Kasumi-1 (cell line): ENCODE measurements around the gene ARID1B.

Experiments
- DNase-seq, 2 experiments: peaks; one replicate each; lab custom pipeline; 2025; lab: John Stamatoyannopoulos, UW

Gene ARID1B

DNA sequence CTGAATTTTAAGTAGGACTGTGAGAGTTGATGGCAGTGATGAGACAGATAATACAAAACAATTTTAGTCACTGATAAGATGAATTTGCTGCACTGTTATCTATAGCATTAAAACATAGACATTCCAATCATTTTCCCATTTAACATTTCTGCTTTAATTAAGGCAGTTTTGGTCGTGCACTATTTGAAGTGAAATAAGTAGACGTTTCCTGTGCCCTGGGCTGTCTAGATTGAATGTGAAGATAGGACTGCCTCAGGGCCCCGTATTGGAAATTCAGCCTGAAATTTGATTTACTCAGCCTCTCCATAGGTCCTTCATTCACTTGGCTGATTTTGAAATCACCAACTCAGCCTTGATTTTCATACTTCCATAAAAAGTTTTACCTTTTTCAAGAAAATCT, 48.3 kb downstream of the ARID1B start:
- no peak for DNase-seq

DNA sequence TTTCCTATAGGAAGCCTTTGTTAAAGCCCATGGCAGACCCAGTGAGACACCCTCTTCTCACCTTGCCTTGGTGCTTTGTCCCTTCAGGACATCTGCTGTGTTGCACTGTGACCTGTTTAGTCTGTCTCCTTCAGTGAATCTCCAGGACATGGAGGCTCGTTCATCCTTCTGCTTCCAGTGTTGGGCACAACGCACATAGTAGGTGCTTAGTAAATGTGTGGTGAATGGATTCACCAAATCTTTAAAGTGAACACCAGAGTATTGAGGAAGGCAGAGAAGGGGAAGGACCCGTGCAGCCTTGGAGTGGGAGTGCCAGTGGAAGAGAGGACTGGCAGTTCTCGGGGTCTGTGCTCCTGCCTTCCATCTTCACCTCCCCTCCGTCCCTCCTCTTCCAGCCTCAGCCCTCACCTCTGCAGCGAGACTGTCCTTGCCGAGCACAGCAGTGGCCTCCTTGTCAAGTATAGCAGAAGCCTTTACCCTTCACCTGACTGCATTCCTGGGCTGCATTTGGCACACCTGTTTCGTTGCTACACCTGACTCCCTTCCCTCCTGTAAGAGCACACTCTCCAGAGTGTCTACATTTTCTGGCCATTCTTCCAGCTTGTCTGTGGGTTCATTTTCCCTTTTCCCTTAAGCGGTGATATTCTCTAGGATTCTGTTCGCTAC, 49.2 kb downstream of the ARID1B start:
- DNase-seq = no peak

DNA sequence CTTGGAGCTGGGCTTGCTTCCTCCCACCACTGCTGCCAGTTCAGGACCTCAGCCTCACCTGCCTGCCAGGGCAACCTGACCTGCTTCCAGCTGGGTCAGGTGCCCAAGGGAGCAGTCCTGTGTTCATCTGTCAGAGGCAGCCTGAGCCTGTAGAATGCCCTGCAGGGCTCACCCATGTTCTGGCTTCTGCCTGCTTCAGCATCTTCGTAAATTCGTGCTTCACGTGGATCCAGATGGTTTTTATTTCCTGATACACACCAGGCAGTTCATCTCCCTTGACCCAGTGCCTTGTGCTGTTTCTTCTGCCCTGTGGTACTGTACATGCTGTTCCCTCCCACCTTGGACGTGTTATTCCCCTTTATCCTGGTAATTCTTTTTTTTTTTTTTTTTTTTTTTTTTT, 50.2 kb downstream of the ARID1B start:
- no peak for DNase-seq

DNA sequence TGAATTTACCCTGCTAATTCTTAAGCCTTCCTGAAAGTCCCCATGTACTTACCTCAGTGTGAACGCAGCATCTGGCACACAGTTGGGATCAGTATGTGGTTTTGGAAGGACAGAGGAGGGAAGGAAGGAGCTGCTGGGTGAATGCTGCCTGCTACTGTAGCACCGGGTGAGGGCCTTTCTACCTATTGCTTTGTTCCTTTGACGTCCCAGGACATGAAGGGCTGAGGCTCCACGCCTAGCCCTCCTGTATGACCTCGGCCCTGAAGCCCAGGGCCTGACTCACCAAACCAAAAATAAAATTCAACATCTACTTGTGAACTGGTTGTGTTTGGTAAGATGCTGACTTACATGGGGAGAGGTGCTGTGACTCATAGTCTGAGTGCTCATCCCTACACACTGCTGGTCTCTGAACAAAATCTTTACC, 51.1 kb downstream of the ARID1B start:
- no peak for DNase-seq

DNA sequence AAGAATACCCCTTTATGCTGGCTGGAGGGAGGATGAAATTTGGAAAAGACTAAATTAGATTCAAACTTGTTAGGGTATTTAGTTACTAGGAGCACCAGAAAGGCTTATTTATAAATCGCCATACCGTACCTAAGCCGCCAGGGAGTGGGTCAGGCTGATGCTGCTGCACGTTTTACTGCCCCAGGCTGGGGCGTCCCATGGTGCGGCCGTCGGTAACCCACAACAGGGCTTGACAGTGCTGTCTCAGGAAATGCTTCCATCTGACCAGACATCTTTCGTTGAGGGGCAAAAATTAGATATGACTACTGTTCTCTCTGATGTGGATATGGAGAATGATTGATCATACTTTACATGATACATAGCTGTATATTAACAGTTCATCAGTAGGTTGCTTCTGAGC, 52.9 kb downstream of the ARID1B start:
- no peak for DNase-seq

DNA sequence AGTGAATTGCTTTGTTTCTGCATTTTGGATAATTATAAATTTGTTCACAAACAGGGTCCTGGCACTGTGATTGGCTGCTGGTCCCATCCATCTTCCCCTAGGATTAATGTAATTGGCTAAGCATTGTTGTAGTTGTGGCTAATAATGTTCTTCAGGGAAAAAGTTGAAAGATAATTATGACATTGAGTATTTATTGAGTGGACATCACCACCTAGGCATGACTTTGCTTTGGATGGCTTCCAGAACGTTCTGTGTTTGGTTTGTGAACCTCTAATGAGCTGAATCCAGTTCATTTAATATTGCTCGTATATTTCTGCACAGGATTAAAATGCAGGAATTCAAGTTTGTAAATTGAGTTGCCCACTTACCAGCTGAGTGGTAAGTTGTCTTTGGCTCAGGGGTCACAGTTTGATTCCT, 55.1 kb downstream of the ARID1B start:
- no peak for DNase-seq

DNA sequence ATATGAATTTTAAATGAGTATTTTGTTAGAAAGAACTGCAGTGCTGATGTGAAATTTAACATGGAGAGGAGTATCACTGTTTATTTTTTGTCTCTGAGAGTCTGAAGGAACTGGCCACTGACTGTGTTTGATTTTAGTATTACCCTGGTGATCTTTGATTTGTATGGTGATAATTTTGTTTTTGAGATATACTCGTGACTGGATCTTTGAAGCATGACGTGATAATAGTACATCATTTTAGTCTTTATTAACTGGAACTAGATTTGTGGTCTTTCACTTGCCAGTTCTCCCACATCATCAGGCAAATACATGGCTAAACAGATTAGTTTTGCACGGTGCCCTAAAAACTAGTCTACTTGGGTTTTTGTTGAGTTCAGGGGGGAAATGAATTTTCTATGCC, 55.5 kb downstream of the ARID1B start:
- no peak for DNase-seq

DNA sequence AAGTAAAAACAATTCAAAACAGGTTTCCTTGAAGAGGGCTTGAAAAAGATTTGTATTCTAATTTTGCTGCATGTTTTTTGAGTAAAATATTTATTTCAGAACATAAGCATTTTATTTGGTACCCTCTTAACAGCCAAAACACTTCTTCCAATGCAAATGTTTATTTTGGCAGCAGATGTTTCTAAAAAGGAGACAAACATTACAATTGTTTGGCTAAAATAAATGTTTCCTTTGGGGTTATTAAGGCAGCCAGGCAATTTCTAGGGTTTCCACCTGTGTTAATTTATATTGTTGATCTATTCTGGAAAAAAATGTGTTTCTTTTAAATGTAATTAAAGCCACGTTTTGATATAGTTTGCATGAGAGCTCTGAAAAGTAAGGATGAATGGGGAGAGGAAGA, 56.6 kb downstream of the ARID1B start:
- DNase-seq = no peak

DNA sequence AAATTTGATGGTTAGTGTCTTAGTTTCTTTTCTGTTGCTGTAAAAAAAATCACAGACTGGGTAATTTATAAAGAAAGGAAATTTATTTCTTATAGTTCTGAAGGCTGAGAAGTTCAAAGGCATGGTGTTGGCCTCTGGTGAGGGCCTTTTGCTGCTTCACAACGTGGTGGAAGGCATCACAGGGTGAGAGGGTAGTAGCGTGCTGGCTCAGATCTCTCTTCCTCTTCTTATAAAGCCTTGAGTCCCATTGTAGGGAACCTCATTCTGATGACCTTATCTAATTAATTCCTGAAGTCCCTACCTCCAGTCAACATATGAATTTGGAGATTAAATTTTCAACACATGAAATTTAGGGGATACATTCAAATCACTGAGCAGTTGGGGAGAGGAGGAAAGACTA, 62.0 kb downstream of the ARID1B start:
- no peak for DNase-seq

DNA sequence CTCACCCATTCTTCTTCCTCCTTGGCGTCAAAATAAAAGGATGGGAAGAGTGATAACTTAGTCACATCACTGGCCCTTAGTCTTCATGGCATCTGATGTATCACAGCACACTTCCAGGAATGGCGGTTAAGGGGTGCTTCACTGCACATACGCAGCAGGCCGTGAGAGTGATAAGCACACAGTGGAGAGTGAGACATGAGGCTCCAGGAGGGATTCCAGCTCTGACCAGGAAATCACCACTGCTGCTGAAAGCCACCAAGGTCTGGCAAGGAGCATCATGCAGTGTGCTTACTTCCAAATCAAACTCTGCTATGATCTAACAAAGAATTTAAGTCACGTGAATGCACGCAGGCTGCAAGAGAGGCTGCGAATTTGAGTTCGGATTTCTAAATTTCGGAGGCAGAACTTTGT, 62.4 kb downstream of the ARID1B start:
- no peak for DNase-seq

DNA sequence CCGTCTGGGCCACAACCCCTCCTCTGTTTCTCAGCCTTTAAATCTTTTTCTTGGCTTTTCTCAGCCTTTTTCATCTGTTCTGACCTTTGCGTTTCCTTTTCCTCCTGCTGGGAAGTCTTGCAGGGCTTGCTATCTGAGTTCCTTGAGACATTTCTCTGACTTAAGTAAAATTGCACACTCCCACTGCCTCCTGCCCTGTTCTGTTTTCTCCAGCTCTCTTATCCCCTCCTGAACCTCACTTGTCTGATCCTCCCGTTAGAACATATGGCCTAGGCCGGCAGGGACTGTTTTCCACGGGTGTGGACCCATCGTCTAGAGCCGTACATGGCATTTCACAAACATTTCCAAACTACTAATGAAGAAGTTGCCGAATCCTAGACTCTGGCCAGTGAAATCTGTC, 63.0 kb downstream of the ARID1B start:
- DNase-seq = no peak

DNA sequence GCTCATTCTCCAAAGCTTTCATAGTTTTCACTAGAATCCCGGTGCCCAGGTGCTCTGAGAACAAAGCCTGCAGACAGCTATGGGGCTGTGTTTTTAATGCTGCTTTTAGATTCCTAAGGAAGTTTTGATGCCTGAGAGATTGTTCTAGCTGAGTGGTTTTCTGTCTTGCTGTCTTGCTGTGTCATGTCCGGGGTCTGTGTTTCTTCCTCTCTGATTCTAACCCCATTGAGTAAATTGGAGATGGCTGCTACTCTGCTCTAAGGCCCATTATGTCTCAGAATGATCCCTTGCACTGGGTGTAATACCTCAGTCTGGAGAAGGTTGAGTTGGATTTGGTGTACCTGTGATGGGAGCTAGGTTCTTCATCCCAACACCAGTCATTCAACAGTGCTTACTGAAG, 63.4 kb downstream of the ARID1B start:
- no peak for DNase-seq

DNA sequence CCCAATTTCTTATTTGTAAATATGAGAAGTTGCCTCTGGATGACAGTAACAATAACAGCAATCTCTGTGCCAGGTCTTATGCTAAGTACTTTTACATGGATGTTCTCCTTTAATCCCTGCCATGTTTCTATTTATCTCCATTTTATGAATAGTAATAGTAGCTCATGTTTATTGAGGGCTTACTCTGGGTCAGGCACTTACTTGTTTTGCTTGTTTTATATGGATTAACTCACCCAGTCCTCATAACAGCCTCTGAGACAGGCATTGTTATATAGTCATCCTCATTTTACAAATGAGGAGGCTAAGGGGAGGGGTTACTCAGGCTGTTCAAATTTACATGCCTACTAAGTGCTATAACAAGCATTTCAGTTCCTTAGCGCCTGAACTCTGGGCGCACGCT, 64.3 kb downstream of the ARID1B start:
- no peak for DNase-seq

DNA sequence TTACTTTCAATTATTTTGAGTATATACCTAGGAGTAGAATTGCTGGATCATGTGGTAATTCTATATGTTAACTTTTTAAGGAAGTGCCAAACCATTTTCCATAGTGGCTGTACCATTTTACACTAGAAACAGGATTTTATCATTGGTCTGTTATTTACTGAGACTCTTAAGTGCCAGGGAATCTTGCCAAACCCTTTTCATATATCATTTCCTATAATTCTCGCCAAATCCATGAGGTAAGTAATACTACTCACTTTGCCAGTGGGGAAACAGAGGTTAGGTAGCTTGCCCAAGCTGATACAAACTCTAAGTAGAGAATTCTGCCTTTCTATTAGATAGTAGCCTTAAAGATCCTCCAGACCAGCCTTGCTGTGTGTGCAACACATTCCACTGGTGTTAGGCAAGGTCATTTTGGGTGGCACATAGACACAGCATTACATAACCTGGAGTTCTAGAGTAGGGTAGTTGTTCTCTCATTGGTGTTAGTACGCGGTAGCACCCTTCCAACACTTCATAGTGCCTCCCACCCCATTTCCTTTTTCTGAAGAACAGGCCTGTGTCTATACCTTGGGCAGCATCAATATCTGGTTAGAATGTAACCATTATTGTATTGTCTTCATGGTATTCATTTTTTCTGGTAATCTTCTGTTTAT, 65.5 kb downstream of the ARID1B start:
- DNase-seq = no peak

DNA sequence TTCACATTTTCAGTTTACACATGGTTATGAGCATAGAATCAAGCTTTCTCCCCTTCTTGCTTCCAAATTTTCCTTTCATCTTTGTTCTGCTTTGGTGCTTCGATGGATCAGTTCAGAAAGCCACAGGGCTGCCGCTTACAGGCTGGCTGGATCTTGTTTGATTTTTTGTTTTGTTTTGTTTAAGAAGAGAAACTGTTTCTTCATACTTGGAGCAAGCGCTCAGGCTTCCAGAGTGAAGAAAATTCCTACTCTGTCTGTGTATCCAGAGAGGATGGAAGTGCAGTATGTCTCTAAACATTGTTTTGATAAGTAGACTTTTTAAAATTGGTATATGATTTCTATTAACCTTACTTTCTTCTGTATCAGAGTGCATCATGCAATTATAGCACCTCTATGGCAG, 66.9 kb downstream of the ARID1B start:
- no peak for DNase-seq

DNA sequence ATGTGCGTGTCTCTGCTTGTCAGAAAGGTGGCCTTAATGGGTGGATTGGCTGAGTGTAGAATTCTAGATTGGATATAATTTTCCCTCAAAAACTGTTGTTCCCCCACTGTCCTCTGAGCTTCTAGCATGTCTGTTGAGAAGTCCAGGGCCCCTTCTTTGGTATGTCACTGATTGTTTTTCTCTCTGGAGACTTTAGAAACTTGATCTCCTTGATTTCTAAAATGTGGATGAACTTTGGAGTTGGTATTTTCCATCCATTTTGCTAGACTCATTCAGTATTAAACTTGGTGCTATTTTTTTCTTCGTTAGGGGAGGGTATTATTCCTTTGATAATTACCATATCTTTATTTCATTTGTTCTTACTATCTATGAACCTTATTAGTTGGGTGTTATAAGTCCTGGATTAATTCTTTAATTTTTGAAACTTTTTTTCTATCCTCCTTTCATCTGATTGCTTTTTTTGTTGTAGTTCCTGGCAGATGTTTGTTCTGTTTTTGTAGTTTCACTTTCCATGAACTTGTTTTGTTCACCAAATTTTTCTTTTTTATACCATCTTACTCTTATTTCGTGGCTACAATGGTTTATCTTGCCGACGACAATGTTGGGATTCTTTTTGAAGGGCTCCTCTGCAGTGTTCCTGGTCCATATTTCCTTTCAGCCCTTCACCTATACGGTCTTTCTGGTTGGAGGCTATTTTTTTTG, 68.4 kb downstream of the ARID1B start:
- DNase-seq = no peak

DNA sequence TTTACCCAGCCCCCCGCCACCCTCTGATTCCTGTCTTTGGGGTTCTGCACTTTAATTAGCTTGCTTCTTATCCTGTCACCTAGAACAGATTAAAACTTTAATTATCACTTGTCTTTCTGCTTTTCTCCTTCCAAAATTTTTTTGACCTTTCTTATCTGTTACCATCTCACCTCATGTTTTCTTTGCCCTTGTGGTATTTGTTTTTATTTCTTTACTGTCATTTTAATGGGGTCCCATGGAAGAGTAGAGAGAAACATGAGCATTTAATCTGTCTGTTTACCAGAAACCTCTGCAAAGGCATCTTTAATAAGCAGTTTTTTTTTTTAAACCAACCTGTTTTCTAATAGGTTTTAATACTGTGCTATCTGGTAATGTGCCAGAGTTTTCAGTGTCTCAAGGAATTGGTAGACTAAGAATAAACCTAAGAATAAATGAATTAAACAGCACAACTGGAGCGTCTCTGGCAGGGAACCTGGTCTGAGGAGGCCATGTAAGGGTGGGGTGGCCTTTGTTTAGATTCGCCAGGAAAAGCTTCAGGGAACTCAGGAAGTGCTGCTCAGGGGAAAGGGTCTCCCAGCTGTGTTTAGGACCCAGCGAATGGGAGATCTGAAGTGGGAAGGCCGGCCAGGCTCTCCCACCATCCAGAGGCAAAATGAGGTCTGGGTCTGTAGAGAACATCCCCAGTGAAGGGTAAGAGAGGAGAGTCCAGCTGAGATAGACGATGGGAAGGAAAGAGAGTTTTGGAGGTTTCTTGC, 69.8 kb downstream of the ARID1B start:
- DNase-seq = no peak

DNA sequence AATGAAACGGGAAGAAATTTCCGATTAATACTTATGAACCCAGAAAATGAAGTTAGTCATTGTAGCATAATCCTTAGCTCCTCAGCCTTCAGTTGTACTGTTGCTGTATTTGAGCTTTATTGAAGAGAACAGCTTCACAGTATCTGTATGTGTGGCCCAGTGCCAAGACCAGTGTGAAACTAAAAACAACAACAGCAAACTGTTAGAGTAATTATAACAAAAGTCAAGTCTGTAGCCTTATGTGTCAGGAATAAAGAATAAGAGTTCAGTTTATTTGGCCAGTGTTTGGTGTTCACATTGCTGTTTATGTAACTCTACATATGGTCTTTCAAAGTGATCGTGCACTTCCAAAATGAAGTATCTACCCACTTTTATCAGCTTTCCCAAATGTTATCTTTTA, 70.9 kb downstream of the ARID1B start:
- no peak for DNase-seq

DNA sequence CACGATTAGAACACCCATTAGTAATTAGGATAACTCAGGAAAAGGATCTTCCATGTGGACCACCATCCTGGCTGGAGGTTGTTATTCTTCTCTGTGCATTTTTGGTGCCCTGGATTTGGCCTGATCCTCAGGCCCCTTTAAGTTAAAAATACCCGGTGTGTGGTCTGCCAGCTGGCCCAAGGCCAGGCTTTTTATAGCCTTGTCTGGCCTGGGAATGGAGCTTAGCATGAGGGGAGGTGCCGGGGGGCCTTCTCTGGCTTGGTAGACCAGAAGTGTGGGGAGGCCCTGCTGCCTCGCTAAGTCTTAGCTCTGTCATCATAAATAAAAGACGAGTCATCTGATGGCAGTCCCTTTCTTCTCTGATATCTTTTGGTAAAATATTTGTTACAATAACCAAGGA, 71.4 kb downstream of the ARID1B start:
- peak; percentile 58 to 61 for DNase-seq

DNA sequence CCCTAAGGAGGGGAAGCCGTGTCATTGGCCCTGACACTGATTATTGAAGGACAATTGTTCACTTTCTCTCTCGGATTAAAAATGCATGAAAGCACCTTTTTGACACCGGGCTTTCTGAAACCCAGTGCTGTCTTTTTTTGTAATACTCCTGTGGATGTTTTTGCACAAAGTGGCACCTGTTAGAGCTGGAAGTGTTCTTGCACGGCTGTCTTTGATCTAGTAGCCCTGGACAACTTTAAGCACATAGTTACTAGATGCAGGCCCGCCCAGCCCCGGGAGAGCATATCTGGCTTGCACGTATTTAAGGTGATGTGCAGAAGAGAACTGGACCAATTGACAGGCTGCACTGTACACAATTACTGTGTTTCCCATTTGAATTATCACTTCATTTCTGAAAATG, 72.6 kb downstream of the ARID1B start:
- no peak for DNase-seq

DNA sequence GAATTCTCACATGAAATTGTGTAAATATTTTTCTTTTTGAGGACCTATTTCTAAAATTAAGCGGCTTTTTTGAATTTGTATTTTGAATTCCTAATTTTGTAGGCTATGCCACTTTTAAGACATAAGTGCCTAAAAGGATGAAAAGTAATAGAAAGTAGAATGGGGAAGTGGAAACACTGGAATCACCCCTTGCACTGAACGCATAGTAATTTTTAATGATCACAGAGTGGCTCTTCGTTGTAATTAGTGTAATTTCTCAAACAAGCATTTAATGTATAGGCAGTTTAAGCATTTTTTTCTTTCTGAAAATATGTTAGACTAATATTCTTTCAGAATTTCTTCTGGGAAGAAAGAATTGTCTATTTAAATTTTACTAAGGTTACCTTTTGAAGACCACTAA, 73.2 kb downstream of the ARID1B start:
- DNase-seq = no peak

DNA sequence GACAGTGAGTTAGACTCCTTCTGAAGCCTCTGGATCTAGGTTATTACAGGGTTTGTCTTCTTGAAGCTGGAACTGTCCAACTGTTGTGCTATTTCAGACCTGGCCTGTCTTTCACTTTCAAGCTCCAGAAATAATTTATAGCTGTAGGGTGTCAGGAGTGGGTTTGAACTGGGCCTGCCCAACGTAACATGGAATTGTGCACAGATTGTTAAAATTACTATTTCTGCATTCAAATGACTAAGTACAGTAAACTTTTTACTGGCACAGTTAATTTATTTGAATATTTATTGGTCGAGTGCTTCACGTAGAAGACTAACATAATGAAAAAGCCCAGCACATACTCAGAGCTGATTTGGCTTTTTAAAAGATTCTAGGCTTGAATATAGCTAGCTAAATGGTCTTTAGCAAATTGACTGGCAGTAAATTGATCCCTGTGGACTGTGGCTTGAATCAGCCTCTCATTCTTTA, 74.3 kb downstream of the ARID1B start:
- no peak for DNase-seq
